ENCODE data around the gene PRSS27.
"Not testable (repeated sequence)": the region's sequence is repeated elsewhere in the genome, so short reads cannot be mapped to it uniquely, and the experiment has no call there.

Gene PRSS27

DNA sequence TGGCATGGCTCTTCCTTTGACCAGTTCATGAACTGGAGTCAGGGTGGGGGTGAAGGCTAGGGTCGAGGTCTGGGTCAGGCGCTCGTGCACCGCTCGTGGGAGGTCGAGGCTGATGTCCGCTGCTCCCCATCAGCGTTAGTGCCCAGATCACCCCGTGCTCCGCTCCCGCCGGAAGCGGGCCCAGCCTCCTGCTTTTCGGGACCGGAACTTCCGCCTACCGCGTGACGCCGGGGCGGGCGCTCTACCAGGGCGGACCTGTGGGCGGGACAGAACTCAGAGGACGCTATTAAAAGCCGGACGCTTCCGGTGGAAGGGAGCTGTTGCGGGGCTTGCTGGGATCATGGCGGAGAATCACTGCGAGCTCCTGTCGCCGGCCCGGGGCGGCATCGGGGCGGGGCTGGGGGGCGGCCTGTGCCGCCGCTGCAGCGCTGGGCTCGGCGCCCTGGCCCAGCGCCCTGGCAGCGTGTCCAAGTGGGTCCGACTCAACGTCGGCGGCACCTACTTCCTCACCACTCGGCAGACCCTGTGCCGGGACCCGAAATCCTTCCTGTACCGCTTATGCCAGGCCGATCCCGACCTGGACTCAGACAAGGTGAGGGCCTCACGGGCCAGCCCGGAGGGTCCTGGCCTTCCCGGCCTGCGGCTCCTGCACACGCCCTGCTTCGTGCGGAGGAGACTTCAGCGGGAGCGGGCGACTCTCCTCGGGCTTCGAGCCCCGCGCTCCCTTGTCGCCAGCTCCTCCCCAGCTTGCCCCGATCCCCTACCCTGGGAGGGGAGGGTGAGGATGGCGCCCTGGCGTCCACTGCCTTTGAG, 37.6 kb downstream of the PRSS27 start, which contains the start of gene KCTD5:
TSS of gene KCTD5 (plus strand) at position 315 of the 813 bp plus-strand sequence. CDS start at position 341, 26 bp downstream.
- H3K27me3 Mint-ChIP-seq (ENCODE audit: low read depth, poor library complexity): peaks cover 2% of the 10 kb centered on the region
- TF ChIP-seq, protein P1, sequence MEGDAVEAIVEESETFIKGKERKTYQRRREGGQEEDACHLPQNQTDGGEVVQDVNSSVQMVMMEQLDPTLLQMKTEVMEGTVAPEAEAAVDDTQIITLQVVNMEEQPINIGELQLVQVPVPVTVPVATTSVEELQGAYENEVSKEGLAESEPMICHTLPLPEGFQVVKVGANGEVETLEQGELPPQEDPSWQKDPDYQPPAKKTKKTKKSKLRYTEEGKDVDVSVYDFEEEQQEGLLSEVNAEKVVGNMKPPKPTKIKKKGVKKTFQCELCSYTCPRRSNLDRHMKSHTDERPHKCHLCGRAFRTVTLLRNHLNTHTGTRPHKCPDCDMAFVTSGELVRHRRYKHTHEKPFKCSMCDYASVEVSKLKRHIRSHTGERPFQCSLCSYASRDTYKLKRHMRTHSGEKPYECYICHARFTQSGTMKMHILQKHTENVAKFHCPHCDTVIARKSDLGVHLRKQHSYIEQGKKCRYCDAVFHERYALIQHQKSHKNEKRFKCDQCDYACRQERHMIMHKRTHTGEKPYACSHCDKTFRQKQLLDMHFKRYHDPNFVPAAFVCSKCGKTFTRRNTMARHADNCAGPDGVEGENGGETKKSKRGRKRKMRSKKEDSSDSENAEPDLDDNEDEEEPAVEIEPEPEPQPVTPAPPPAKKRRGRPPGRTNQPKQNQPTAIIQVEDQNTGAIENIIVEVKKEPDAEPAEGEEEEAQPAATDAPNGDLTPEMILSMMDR (IDR thresholded peaks at IDR 0.05): no peak
- peak within 1 kb of the TSS; percentile 94 for H3K4me3 Mint-ChIP-seq
- H3K27ac Mint-ChIP-seq: peak within 1 kb of the TSS; percentile 98
- H3K9me3 Mint-ChIP-seq: no peaks in the 10 kb centered on the region
- H3K36me3 Mint-ChIP-seq (ENCODE audit: low read depth): peaks cover 3% of the 10 kb centered on the region
- peak; percentile 96 for DNase-seq
- peaks cover 24% of the 10 kb centered on the region for H3K4me1 Mint-ChIP-seq

GRCh38 chr16:2680360-2680759, 39.7 kb downstream of the PRSS27 start:
- H3K4me3 Mint-ChIP-seq: peak overlapping the region; percentile 94
- not testable (repeated sequence) for H3K27ac Mint-ChIP-seq; H3K27me3 Mint-ChIP-seq (ENCODE audit: low read depth, poor library complexity); H3K36me3 Mint-ChIP-seq (ENCODE audit: low read depth); H3K9me3 Mint-ChIP-seq; DNase-seq
- H3K4me1 Mint-ChIP-seq: peaks cover 19% of the 10 kb centered on the region

DNA sequence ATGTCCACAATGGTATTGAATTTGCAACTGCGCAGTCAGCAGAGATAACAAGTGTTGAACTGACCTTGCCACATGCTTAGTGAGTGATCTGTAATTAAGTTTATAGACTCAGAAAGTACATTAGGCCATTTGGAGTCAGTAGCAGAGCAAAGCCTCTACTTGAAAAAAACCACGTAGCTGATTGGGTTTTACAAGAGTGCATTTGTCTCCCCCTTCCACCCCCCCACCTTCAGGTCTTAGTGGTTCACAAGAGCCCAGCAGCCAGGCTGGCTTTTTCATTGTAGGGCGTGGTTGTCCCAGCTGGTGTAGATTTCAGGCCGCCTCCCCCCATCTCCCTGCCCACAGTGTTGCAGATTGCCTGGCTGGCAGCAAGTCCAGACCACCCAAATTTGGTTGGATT, 40.1 kb downstream of the PRSS27 start:
- not testable (repeated sequence) for H3K27me3 Mint-ChIP-seq (ENCODE audit: low read depth, poor library complexity); DNase-seq; H3K9me3 Mint-ChIP-seq; H3K4me3 Mint-ChIP-seq; H3K36me3 Mint-ChIP-seq (ENCODE audit: low read depth)
- peaks cover 19% of the 10 kb centered on the region for H3K4me1 Mint-ChIP-seq
- H3K27ac Mint-ChIP-seq: peak overlapping the region; percentile 51

DNA sequence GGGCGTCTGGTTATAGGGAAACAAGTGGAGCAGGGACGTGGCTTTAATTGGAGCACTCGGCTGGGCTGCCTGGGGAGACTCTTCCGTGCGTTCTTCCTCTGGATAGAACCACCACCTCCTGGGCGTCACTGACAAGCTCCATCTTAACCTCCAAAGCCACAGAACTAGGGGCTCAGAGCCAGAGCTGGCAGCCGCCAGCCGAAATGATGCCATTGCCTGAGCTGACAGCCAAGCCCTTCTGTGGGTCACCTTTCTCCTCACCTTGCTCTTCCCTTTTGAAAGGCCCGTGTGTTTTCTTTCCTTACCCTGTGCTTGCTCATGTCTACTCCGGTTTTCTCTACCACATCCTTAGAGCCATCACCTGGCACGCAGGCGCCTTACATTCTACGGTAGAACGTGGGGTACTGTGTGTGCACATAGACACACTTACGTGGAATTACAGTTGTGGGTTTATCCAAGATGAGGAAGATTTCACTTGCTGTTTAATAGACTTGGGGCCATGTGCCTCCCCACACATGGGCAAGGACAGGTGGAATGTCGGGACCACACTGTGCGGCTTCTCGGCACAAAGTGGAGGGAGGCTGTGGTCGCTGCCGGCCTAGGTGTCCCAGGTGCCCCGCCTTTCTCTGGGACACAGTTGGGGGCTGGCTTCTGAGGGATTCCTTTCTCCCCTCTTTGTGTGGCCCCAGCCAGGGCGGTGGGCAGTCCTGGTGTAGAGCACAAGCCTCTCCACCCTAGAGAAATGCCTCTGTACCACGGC, 41.6 kb downstream of the PRSS27 start:
- peaks cover 18% of the 10 kb centered on the region for H3K4me1 Mint-ChIP-seq
- H3K27me3 Mint-ChIP-seq (ENCODE audit: low read depth, poor library complexity); H3K36me3 Mint-ChIP-seq (ENCODE audit: low read depth); DNase-seq; H3K9me3 Mint-ChIP-seq; H3K4me3 Mint-ChIP-seq; H3K27ac Mint-ChIP-seq: not testable (repeated sequence)

DNA sequence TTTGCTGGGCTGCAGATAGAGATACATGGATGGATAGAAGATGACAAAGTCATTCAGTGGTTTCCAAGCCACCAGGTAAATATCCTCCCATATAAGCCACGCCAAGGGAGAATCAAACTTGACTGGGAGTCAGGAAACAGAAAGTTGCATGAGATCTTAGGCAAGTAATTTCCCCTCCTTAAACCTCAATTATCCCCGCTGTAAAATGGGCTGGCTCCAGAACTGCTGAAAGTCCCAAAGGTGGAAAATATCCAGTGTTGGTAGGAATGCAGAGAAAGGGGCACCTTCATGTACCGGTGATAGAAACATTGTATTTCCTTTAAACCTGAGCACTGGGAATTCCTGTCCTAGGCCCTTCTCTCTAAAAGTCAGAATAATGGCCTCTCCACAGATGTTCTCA, 43.1 kb downstream of the PRSS27 start:
- not testable (repeated sequence) for DNase-seq
- peaks cover 17% of the 10 kb centered on the region for H3K4me1 Mint-ChIP-seq

DNA sequence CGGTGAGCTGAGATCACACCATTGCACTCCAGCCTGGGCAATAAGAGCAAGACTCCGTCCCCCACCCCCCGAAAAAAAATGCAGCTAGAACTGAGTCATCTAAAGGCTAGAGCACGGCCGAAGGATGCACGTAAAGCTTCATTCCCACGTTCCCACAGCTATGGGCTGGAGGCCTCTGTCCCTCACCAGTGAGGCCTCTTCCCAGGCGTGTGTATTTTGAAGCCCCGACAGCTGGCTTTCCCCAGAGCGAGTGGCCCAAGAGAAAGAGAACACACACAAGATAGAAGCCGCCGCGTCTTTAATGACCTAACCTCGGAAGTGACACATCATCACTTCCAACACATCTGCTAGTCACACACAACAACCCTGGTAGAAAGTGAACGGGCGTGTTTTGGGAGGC, 44.3 kb downstream of the PRSS27 start:
- Mint-ChIP-seq H3K9me3 (no peaks in the 10 kb centered on the region), H3K4me1 (peaks cover 18% of the 10 kb centered on the region), H3K4me3 (no peak overlapping the region), H3K36me3 (ENCODE audit: low read depth) (no peaks in the 10 kb centered on the region), H3K27ac (peak overlapping the region; percentile 53), H3K27me3 (ENCODE audit: low read depth, poor library complexity) (peaks cover 4% of the 10 kb centered on the region)
- TF ChIP-seq, protein P1 (IDR thresholded peaks at IDR 0.05): no peak
- no peak for DNase-seq

More for the DNA sequence above, 43.1 kb downstream of the PRSS27 start:
- not testable (repeated sequence) for H3K4me3 Mint-ChIP-seq; H3K9me3 Mint-ChIP-seq; H3K27me3 Mint-ChIP-seq (ENCODE audit: low read depth, poor library complexity); H3K36me3 Mint-ChIP-seq (ENCODE audit: low read depth)
- H3K27ac Mint-ChIP-seq: peak overlapping the region; percentile 36

DNA sequence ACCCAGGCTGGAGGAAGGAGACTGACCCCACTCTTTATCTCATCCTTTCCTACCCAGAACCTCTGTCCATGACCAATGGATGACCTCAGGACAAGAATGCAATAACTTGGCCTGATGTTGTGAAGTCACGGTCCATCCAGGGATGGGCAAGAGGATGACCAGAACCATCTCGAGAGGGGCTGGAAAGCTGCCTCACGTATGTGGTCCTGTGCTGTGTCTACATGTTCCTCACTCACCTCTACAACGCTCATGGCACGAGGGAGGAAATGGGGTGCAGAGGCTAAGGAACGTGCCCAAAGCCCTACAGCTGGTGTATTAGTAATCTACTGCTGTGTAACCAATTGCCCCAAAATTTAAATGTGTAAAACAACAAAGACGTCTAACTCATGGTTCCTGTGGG, 45.0 kb downstream of the PRSS27 start:
- Mint-ChIP-seq H3K27ac (no peak overlapping the region), H3K9me3 (no peaks in the 10 kb centered on the region), H3K4me1 (peaks cover 25% of the 10 kb centered on the region), H3K36me3 (ENCODE audit: low read depth) (no peaks in the 10 kb centered on the region), H3K27me3 (ENCODE audit: low read depth, poor library complexity) (peaks cover 4% of the 10 kb centered on the region), H3K4me3 (no peak overlapping the region)
- TF ChIP-seq, protein P1 (IDR thresholded peaks at IDR 0.05): no peak
- DNase-seq: no peak
